IMR-90 (cell line): ENCODE data around the gene EDC4. TPM values are rescaled to one million over a fixed set of nuclear protein-coding genes. Genes with fewer than 3 reads are reported as not detected.

Source experiments
- ATAC-seq: fragments of 200-7000 bp; cut with Tn5 transposase; 2 replicates; pipeline ENCODE4 v1.9.1; 2020; ENCODE audit warnings: low read depth, mild to moderate bottlenecking, moderate library complexity
- BruUV-seq: library from RNA; stranded (reverse); fragments of 400-500 nt; replicated peaks from 2 replicates; lab custom pipeline; 2021; lab: Mats Ljungman, UMichigan
- CTCF ChIA-PET: fragments of 300-600 bp; formaldehyde crosslinking; extraction: SDS; loops from one replicate; lab custom pipeline; 2021; ENCODE audit warnings: antibody characterized with exemption; lab: Yijun Ruan, JAX
- POLR2A ChIA-PET: fragments of 300-600 bp; sonication (Branson Sonifier 250); formaldehyde crosslinking; loops from one replicate; lab custom pipeline; 2022; ENCODE audit warnings: antibody characterized with exemption; ENCODE audit not compliant: unreplicated experiment; lab: Charles Lee
- DNase-seq: peaks from one replicate; pipeline ENCODE4 v3.0.0; 2013
- H2AFZ ChIP-seq: replicated peaks from 2 replicates; pipeline ENCODE3; 2013; ENCODE audit warnings: low read length, mild to moderate bottlenecking; ENCODE audit not compliant: poor library complexity
- H2AK5ac ChIP-seq: 2 replicates; pipeline ENCODE4 v1.6.1; 2013; ENCODE audit warnings: low read depth, low read length, inconsistent platforms
- H2AK9ac ChIP-seq: replicated peaks from 2 replicates; pipeline ENCODE3; 2013; ENCODE audit warnings: mild to moderate bottlenecking, low read depth, low read length, moderate library complexity; ENCODE audit not compliant: poor library complexity
- H2BK120ac ChIP-seq: 2 replicates; pipeline ENCODE4 v1.6.1; 2013; ENCODE audit warnings: low read depth, low read length, inconsistent platforms
- H2BK15ac ChIP-seq: 3 replicates; pipeline ENCODE4 v1.6.1; 2013; ENCODE audit warnings: low read depth, low read length, inconsistent platforms
- H2BK20ac ChIP-seq: 2 replicates; pipeline ENCODE4 v1.6.1; 2013; ENCODE audit warnings: low read depth, mild to moderate bottlenecking, inconsistent platforms, low read length, moderate library complexity
- H2BK5ac ChIP-seq: 2 replicates; pipeline ENCODE4 v1.6.1; 2013; ENCODE audit warnings: mild to moderate bottlenecking, low read depth, low read length, inconsistent platforms; ENCODE audit not compliant: poor library complexity, severe bottlenecking
- H3K14ac ChIP-seq: replicated peaks from 2 replicates; pipeline ENCODE4 v1.6.1; 2013; ENCODE audit warnings: low read depth, low read length, inconsistent platforms
- H3K18ac ChIP-seq: 2 replicates; pipeline ENCODE4 v1.6.1; 2013; ENCODE audit warnings: low read depth, low read length, control low read depth
- H3K23ac ChIP-seq: 2 replicates; pipeline ENCODE4 v1.6.1; 2013; ENCODE audit warnings: low read depth, low read length, inconsistent platforms
- H3K27ac ChIP-seq: 2 replicates; pipeline ENCODE4 v1.5.1; 2013; ENCODE audit warnings: mild to moderate bottlenecking, control low read depth, low read length; ENCODE audit not compliant: insufficient read depth
- H3K27me3 ChIP-seq: 2 replicates; pipeline ENCODE4 v1.6.1; 2013; ENCODE audit warnings: low read length; ENCODE audit not compliant: control insufficient read depth, insufficient read depth
- H3K36me3 ChIP-seq: 2 replicates; pipeline ENCODE4 v1.6.1; 2013; ENCODE audit warnings: low read length, mixed read lengths; ENCODE audit not compliant: control insufficient read depth, insufficient read depth
- H3K4ac ChIP-seq: 2 replicates; pipeline ENCODE4 v1.6.1; 2013; ENCODE audit warnings: low read depth, low read length, inconsistent platforms
- H3K4me1 ChIP-seq: 2 replicates; pipeline ENCODE4 v1.6.1; 2013; ENCODE audit warnings: low read length, mixed read lengths; ENCODE audit not compliant: control insufficient read depth, insufficient read depth
- H3K4me2 ChIP-seq: 2 replicates; pipeline ENCODE4 v1.6.1; 2013; ENCODE audit warnings: low read depth, mild to moderate bottlenecking, control low read depth, low read length, moderate library complexity
- H3K4me3 ChIP-seq: 2 replicates; pipeline ENCODE4 v1.5.1; 2013; ENCODE audit warnings: low read depth, mild to moderate bottlenecking, control low read depth, low read length, moderate library complexity; ENCODE audit not compliant: insufficient read depth
- H3K56ac ChIP-seq: 2 replicates; pipeline ENCODE4 v1.6.1; 2013; ENCODE audit warnings: low read length, inconsistent platforms; ENCODE audit not compliant: insufficient read depth; ENCODE audit errors: extremely low read depth
- H3K79me1 ChIP-seq, 2 experiments: 2 replicates each; pipeline ENCODE4 v1.6.1; 2013; ENCODE audit warnings: low read length in 2 of 2, inconsistent platforms in 1 of 2, low read depth in 1 of 2
- H3K9ac ChIP-seq: 2 replicates; pipeline ENCODE4 v1.6.1; 2013; ENCODE audit warnings: low read depth, low read length, control low read depth
- H3K9me1 ChIP-seq: 2 replicates; pipeline ENCODE4 v1.6.1; 2013; ENCODE audit warnings: low read length, inconsistent platforms; ENCODE audit not compliant: insufficient read depth
- H3K9me3 ChIP-seq: 2 replicates; pipeline ENCODE4 v1.6.1; 2013; ENCODE audit warnings: low read length; ENCODE audit not compliant: control insufficient read depth, insufficient read depth
- H4K20me1 ChIP-seq: 2 replicates; pipeline ENCODE4 v1.6.1; 2013; ENCODE audit warnings: low read length, inconsistent platforms; ENCODE audit not compliant: insufficient read depth
- H4K5ac ChIP-seq: 2 replicates; pipeline ENCODE4 v1.6.1; 2013; ENCODE audit warnings: mild to moderate bottlenecking, low read depth, low read length, control low read depth
- H4K8ac ChIP-seq, 2 experiments: 2 replicates each; pipeline ENCODE4 v1.6.1; 2013; ENCODE audit warnings: low read depth in 2 of 2, low read length in 2 of 2, control low read depth in 1 of 2, inconsistent platforms in 1 of 2
- H4K91ac ChIP-seq: 2 replicates; pipeline ENCODE4 v1.6.1; 2013; ENCODE audit warnings: low read depth, low read length, inconsistent platforms; ENCODE audit not compliant: insufficient read depth
- BHLHE40 ChIP-seq: fragments of 150-350 bp; IDR thresholded peaks from 2 replicates; pipeline ENCODE4 v1.6.1; 2016; ENCODE audit warnings: mild to moderate bottlenecking, low read depth, low read length
- CEBPB ChIP-seq: IDR thresholded peaks from 2 replicates; pipeline ENCODE4 v1.6.1; 2012; ENCODE audit warnings: low read depth, low read length, improper control_type of control experiment
- CTCF ChIP-seq: conservative IDR thresholded peaks from 2 replicates; pipeline ENCODE4 v1.5.1; 2012; ENCODE audit warnings: mild to moderate bottlenecking, low read depth, low read length, improper control_type of control experiment
- FOS ChIP-seq: fragments of 150-350 bp; IDR thresholded peaks from 2 replicates; pipeline ENCODE4 v1.6.1; 2016; ENCODE audit warnings: low read depth, low read length
- MXI1 ChIP-seq: IDR thresholded peaks from 2 replicates; pipeline ENCODE4 v1.6.1; 2012; ENCODE audit warnings: low read depth, mild to moderate bottlenecking, low read length, moderate library complexity, borderline replicate concordance
- RAD21 ChIP-seq: IDR thresholded peaks from 2 replicates; pipeline ENCODE4 v1.6.1; 2012; ENCODE audit warnings: low read length, improper control_type of control experiment
- RFX5 ChIP-seq: IDR thresholded peaks from 2 replicates; pipeline ENCODE4 v1.8.0; 2012; ENCODE audit warnings: low read depth, mild to moderate bottlenecking, low read length, moderate library complexity
- WGBS, 2 experiments: methylation state at CpG; one replicate each; pipeline versions ENCODE4 v1.1.5 to v1.1.7; 2013; ENCODE audit warnings: missing lambda C conversion rate in 2 of 2; ENCODE audit not compliant: insufficient read length in 1 of 2; ENCODE audit errors: extremely low coverage in 2 of 2; 5-methylcytosine and 5-hydroxymethylcytosine counted together
- dilution Hi-C: fragments of 300-500 bp; cut with HindIII; formaldehyde crosslinking; loops from one replicate; pipeline ENCODE4 v1.14.3; 2018; ENCODE audit warnings: low sequenced_read_pairs; ENCODE audit not compliant: unreplicated experiment
- in situ Hi-C: fragments of 300-500 bp; cut with MboI; formaldehyde crosslinking; loops from 3 replicates; pipeline ENCODE4 v1.14.3; 2019; ENCODE audit warnings: low sequenced_read_pairs, inconsistent platforms, mixed read lengths
- intact Hi-C: fragments of 100-400 bp; cut with micrococcal nuclease; formaldehyde crosslinking; loops from 2 replicates; pipeline ENCODE4 v1.10.0; 2022
- polyA plus RNA-seq, 3 experiments: library from polyadenylated mRNA; depleted of rRNA; stranded (reverse); fragments of >200 nt; gene quantifications; 2 replicates each; pipeline ENCODE4 v1.2.3, GENCODE V29; 2012; ENCODE audit warnings: low replicate concordance in 1 of 3
- total RNA-seq: library from RNA; depleted of rRNA; stranded (reverse); fragments of >200 nt; gene quantifications from 2 replicates; pipeline ENCODE4 v1.2.3, GENCODE V29; 2012

Gene EDC4
- total and polyA plus RNA-seq, 2 of the 4 experiments (the other 2 are of a cell fraction): 33.2 to 64.0 TPM

- Histone ChIP-seq H3K4ac (no peak overlapping the region), H4K5ac (no peak overlapping the region), H4K20me1 (peaks cover 61% of the 10 kb centered on the region), H3K18ac (no peak overlapping the region), H3K4me1 (peaks cover 23% of the 10 kb centered on the region), H3K9me1 (peaks cover 34% of the 10 kb centered on the region), H2AK5ac (no peak overlapping the region), H3K4me3 (no peak overlapping the region), H3K23ac (no peak overlapping the region), H2BK120ac (no peak overlapping the region), H3K14ac (no peak overlapping the region), H3K4me2 (no peak overlapping the region), H2BK5ac (peak overlapping the region; percentile 66), H2BK15ac (no peak overlapping the region), H3K79me1 (peaks cover 14 to 74% of the 10 kb centered on the region in 2 experiments), H2BK20ac (no peak overlapping the region), H3K27me3 (no peaks in the 10 kb centered on the region), H3K9ac (no peak overlapping the region), H4K8ac (no peak overlapping the region), H3K9me3 (no peaks in the 10 kb centered on the region), H4K91ac (no peak overlapping the region), H3K36me3 (peaks cover 11% of the 10 kb centered on the region), H2AK9ac (no peak overlapping the region), H3K27ac (no peak overlapping the region), H2AFZ (peak overlapping the region; percentile 48), H3K56ac (no peak overlapping the region)
- peak; percentile 93 for DNase-seq
- peak; percentile 88 for ATAC-seq
- BruUV-seq: no TSS peak
- ChIA-PET POLR2A (no interaction called here), CTCF (interaction anchor here (0.6 kb wide), 1 partner anchor 18 kb away, joined by 3 read pairs; no protein-coding TSS in a partner anchor)
- TF ChIP-seq FOS (peak; percentile 99), RAD21 (no peak), BHLHE40 (peak; percentile 69; the same call in 1 of the 2 replicates), MXI1 (peak; percentile 63; the same call in 1 of the 2 replicates), CEBPB (no peak), CTCF (no peak), RFX5 (no peak)
- 50% methylated on average over 3 of the region's 4 CpGs; no CpG with 5 or more reads in 1 of the 2 experiments for WGBS, 2 experiments
- in situ Hi-C loops: no loop called here
- intact Hi-C loops: no loop called here
- dilution Hi-C loops: no loop called here
These were observed 45.0 kb downstream of the EDC4 start for GRCh38 chr16:67917852-67918236.
